Astrocyte of the cerebellum (primary cell): ENCODE measurements around the gene MMP21.

ENCODE experiments used
- DNase-seq: peaks from one replicate; pipeline ENCODE4 v3.0.0-alpha.2; 2011; ENCODE audit warnings: low read depth
- H3K4me3 ChIP-seq: 2 replicates; pipeline ENCODE4 v1.5.1; 2011; ENCODE audit warnings: mild to moderate bottlenecking, low read depth, low read length, moderate library complexity
- CTCF ChIP-seq: IDR thresholded peaks from 2 replicates; pipeline ENCODE4 v1.5.1; 2012; ENCODE audit warnings: low read length, low read depth, moderate library complexity, mild to moderate bottlenecking; ENCODE audit errors: missing control alignments
- in situ Hi-C: cut with HindIII; loops from 2 replicates; pipeline ENCODE4 v1.10.0; 2017; ENCODE audit warnings: low sequenced_read_pairs

MMP21 gene

GRCh38 chr10:125782616-125783015 lies 7.0 kb upstream of the MMP21 start:
- DNase-seq: no peak
- no peak for TF ChIP-seq CTCF
- in situ Hi-C loops: no loop called here
- H3K4me3 ChIP-seq: no peak overlapping the region

GRCh38 chr10:125782054-125782453 lies 6.4 kb upstream of the MMP21 start:
- in situ Hi-C loops: no loop called here
- DNase-seq: no peak
- H3K4me3 ChIP-seq: no peak overlapping the region
- no peak for TF ChIP-seq CTCF

- DNase-seq: no peak
- in situ Hi-C loops: no loop called here
- no peak for TF ChIP-seq CTCF
- no peak overlapping the region for H3K4me3 ChIP-seq
Measured at GRCh38 chr10:125781374-125781773, 5.8 kb upstream of the MMP21 start.

- H3K4me3 ChIP-seq: no peak overlapping the region
- in situ Hi-C loops: no loop called here
- TF ChIP-seq CTCF: no peak
- no peak for DNase-seq
Measured at GRCh38 chr10:125779403-125780327, 4.0 kb upstream of the MMP21 start.

- no peak for DNase-seq
- in situ Hi-C loops: no loop called here
- H3K4me3 ChIP-seq: no peak overlapping the region
- no peak for TF ChIP-seq CTCF
Measured at GRCh38 chr10:125778556-125778955, 2.9 kb upstream of the MMP21 start.

- TF ChIP-seq CTCF: no peak
- H3K4me3 ChIP-seq: no peak overlapping the region
- DNase-seq: no peak
- in situ Hi-C loops: no loop called here
Measured at GRCh38 chr10:125777806-125778205, 2.2 kb upstream of the MMP21 start.
